A204.1 (cell line): ENCODE results near the gene FAM180A.
"Not testable (repeated sequence)": the region's sequence is repeated elsewhere in the genome, so short reads cannot be mapped to it uniquely, and the experiment has no call there.

ENCODE experiments used
- FAIRE-seq: peaks from 2 replicates; lab custom pipeline; 2012; peaks lifted over from hg19 to GRCh38; lab: Jason Lieb, UNC

FAM180A gene

GRCh38 chr7:135712182-135712782, 36.3 kb downstream of the FAM180A start:
- no peak for FAIRE-seq

- FAIRE-seq: no peak
Measured at GRCh38 chr7:135711139-135711469, 37.5 kb downstream of the FAM180A start.

- FAIRE-seq: no peak
Measured at GRCh38 chr7:135710417-135711138, 38.0 kb downstream of the FAM180A start.

GRCh38 chr7:135709508-135709907, 39.1 kb downstream of the FAM180A start:
- FAIRE-seq: no peak

- FAIRE-seq: no peak
Measured at GRCh38 chr7:135708041-135708440, 40.6 kb downstream of the FAM180A start.

GRCh38 chr7:135707570-135707966, 41.0 kb downstream of the FAM180A start:
- FAIRE-seq: no peak

- FAIRE-seq: no peak
Measured at GRCh38 chr7:135706858-135707569, 41.6 kb downstream of the FAM180A start.

GRCh38 chr7:135706038-135706742, 42.4 kb downstream of the FAM180A start:
- no peak for FAIRE-seq

GRCh38 chr7:135704698-135705097, 43.9 kb downstream of the FAM180A start:
- FAIRE-seq: no peak

- no peak for FAIRE-seq
Measured at GRCh38 chr7:135704074-135704473, 44.5 kb downstream of the FAM180A start.

GRCh38 chr7:135697276-135698049, 51.1 kb downstream of the FAM180A start:
- FAIRE-seq: no peak

- no peak for FAIRE-seq
Measured at GRCh38 chr7:135693558-135693957, 55.1 kb downstream of the FAM180A start.

- FAIRE-seq: not testable (repeated sequence)
Measured at GRCh38 chr7:135692606-135693005, 56.0 kb downstream of the FAM180A start.

GRCh38 chr7:135692055-135692454, 56.6 kb downstream of the FAM180A start:
- FAIRE-seq: no peak

GRCh38 chr7:135690566-135690965, 58.0 kb downstream of the FAM180A start:
- FAIRE-seq: no peak

GRCh38 chr7:135687466-135687865, 61.1 kb downstream of the FAM180A start:
- no peak for FAIRE-seq

- no peak for FAIRE-seq
Measured at GRCh38 chr7:135685306-135686084, 63.1 kb downstream of the FAM180A start.

- FAIRE-seq: no peak
Measured at GRCh38 chr7:135684699-135685098, 63.9 kb downstream of the FAM180A start.

- no peak for FAIRE-seq
Measured at GRCh38 chr7:135684136-135684535, 64.5 kb downstream of the FAM180A start.

- no peak for FAIRE-seq
Measured at GRCh38 chr7:135683609-135684008, 65.0 kb downstream of the FAM180A start.

- FAIRE-seq: no peak
Measured at GRCh38 chr7:135682191-135682590, 66.4 kb downstream of the FAM180A start.
